B cell (primary cell): ENCODE data around the gene CASKIN2. TPM values are rescaled to one million over a fixed set of nuclear protein-coding genes. Genes with fewer than 3 reads are reported as not detected.

Experiments used
- ATAC-seq: fragments of 200-7000 bp; cut with Tn5 transposase; one replicate; pipeline ENCODE4 v1.10.0; 2021; ENCODE audit warnings: low read depth, mild to moderate bottlenecking, moderate number of reproducible peaks, moderate library complexity
- CTCF ChIA-PET: fragments of 350-600 bp; sonication (Branson Sonifier 250); formaldehyde crosslinking; loops from one replicate; lab custom pipeline; 2021; ENCODE audit warnings: antibody characterized with exemption, inconsistent platforms; lab: Charles Lee
- POLR2A ChIA-PET: fragments of 350-600 bp; sonication (Branson Sonifier 250); formaldehyde crosslinking; loops from one replicate; lab custom pipeline; 2021; ENCODE audit warnings: antibody characterized with exemption; lab: Charles Lee
- DNase-seq: peaks from one replicate; pipeline ENCODE4 v3.0.0; 2013
- H2AFZ ChIP-seq: 2 replicates; pipeline ENCODE4 v1.6.1; 2012; ENCODE audit warnings: mild to moderate bottlenecking, low read depth, low read length; ENCODE audit not compliant: insufficient read depth, poor library complexity, severe bottlenecking
- H3K27ac ChIP-seq, 2 donors: 1 replicate in 1 of 2; 2 replicates in 1 of 2; pipeline ENCODE4 v1.5.1; 2012 to 2013; ENCODE audit warnings: low read length in 2 of 2, mild to moderate bottlenecking in 2 of 2, moderate library complexity in 1 of 2
- H3K27me3 ChIP-seq, 4 experiments: fragments of 200-600 bp in 1 of 4; sonication (generic) in 1 of 4; replicated peaks in 1 of 4; 1 replicate in 2 of 4; 2 replicates in 2 of 4; pipeline versions ENCODE4 v1.6.1 to v1.7.0; 2013 to 2016; ENCODE audit warnings: low read length in 3 of 4, mild to moderate bottlenecking in 2 of 4, mixed read lengths in 1 of 4, moderate library complexity in 1 of 4; ENCODE audit not compliant: insufficient read depth in 4 of 4, control insufficient read depth in 3 of 4; ENCODE audit errors: control extremely low read depth in 1 of 4
- H3K36me3 ChIP-seq, 2 experiments: replicated peaks in 1 of 2; 1 replicate in 1 of 2; 2 replicates in 1 of 2; pipeline versions ENCODE4 v1.6.1 to v1.7.1; 2013; ENCODE audit warnings: low read length in 1 of 2; ENCODE audit not compliant: insufficient read depth in 2 of 2, control insufficient read depth in 1 of 2; ENCODE audit errors: control extremely low read depth in 1 of 2, extremely low read depth in 1 of 2
- H3K4me1 ChIP-seq, 2 donors: fragments of 200-600 bp in 1 of 2; sonication (generic) in 1 of 2; 1 replicate in 1 of 2; 2 replicates in 1 of 2; pipeline versions ENCODE4 v1.5.1 to v1.6.1; 2013 to 2017; ENCODE audit warnings: low read length in 2 of 2; ENCODE audit not compliant: control insufficient read depth in 2 of 2, insufficient read depth in 2 of 2
- H3K4me2 ChIP-seq: replicated peaks from 2 replicates; pipeline ENCODE3; 2012; ENCODE audit warnings: mild to moderate bottlenecking, low read depth, low read length; ENCODE audit not compliant: poor library complexity, severe bottlenecking
- H3K4me3 ChIP-seq, 5 experiments: fragments of 200-600 bp in 1 of 5; sonication (generic) in 1 of 5; 1 replicate in 3 of 5; 2 replicates in 2 of 5; pipeline versions ENCODE4 v1.5.1 to v1.7.0; 2011 to 2016; ENCODE audit warnings: low read length in 4 of 5, mild to moderate bottlenecking in 4 of 5, low read depth in 2 of 5, control low read depth in 1 of 5, moderate library complexity in 1 of 5; ENCODE audit not compliant: insufficient read depth in 1 of 5; ENCODE audit errors: control extremely low read depth in 1 of 5, extremely low read depth in 1 of 5
- H3K79me2 ChIP-seq: fragments of 200-600 bp; sonication (generic); one replicate; pipeline ENCODE4 v1.6.0; 2016; ENCODE audit warnings: low read length; ENCODE audit not compliant: control insufficient read depth, insufficient read depth
- H3K9ac ChIP-seq: fragments of 200-600 bp; sonication (generic); 2 replicates; pipeline ENCODE4 v1.6.1; 2017; ENCODE audit warnings: mild to moderate bottlenecking, low read length, moderate library complexity
- H3K9me3 ChIP-seq, 3 donors: one replicate each; pipeline versions ENCODE4 v1.6.1 to v1.7.1; 2013; ENCODE audit warnings: low read length in 2 of 3; ENCODE audit not compliant: control insufficient read depth in 2 of 3, insufficient read depth in 1 of 3; ENCODE audit errors: control extremely low read depth in 1 of 3
- H4K20me1 ChIP-seq: 2 replicates; pipeline ENCODE4 v1.6.0; 2012; ENCODE audit warnings: mild to moderate bottlenecking, low read length; ENCODE audit not compliant: insufficient read depth, control insufficient read depth, poor library complexity, severe bottlenecking
- H3K27ac Mint-ChIP-seq: one replicate; pipeline ENCODE4 v1.8.0; 2021; ENCODE audit warnings: mixed read lengths
- H3K27me3 Mint-ChIP-seq: one replicate; pipeline ENCODE4 v1.8.0; 2021; ENCODE audit warnings: mixed read lengths
- H3K4me1 Mint-ChIP-seq: one replicate; pipeline ENCODE4 v1.8.0; 2021; ENCODE audit warnings: mixed read lengths
- H3K4me3 Mint-ChIP-seq: one replicate; pipeline ENCODE4 v1.8.0; 2021; ENCODE audit warnings: mixed read lengths
- H3K9me3 Mint-ChIP-seq: one replicate; pipeline ENCODE4 v1.8.0; 2022; ENCODE audit warnings: mixed read lengths; ENCODE audit not compliant: insufficient read depth
- CTCF ChIP-seq: fragments of 200-600 bp; IDR thresholded peaks from one replicate; pipeline ENCODE4 v1.8.0; 2022; ENCODE audit warnings: antibody characterized with exemption, mild to moderate bottlenecking
- EZH2 ChIP-seq: IDR thresholded peaks from 2 replicates; pipeline ENCODE4 v1.6.1; 2012; ENCODE audit warnings: borderline replicate concordance, low read depth, mild to moderate bottlenecking, moderate library complexity, low read length; ENCODE audit not compliant: insufficient read depth, poor library complexity, severe bottlenecking
- WGBS: methylation state at CpG from one replicate; pipeline ENCODE4 v1.1.5; 2013; ENCODE audit warnings: missing lambda C conversion rate; ENCODE audit not compliant: insufficient coverage; 5-methylcytosine and 5-hydroxymethylcytosine counted together
- intact Hi-C: fragments of 100-400 bp; cut with micrococcal nuclease; formaldehyde crosslinking; loops from one replicate; pipeline ENCODE4 v1.10.0; 2022
- polyA plus RNA-seq: library from polyadenylated mRNA; depleted of rRNA; stranded (reverse); fragments of >200 nt; gene quantifications from 2 replicates; pipeline ENCODE4 v1.2.3, GENCODE V29; 2012
- total RNA-seq, 2 donors: library from RNA; stranded (reverse); fragments of 120-200 nt in 1 of 2; gene quantifications; 1 replicate in 1 of 2; 2 replicates in 1 of 2; pipeline versions ENCODE4 v1.2.3 to v1.2.4, GENCODE V29; 2013 to 2022

Gene CASKIN2
- total and polyA plus RNA-seq, 2 donors (not counting 1 experiment from before 2014, with no cell fraction given): 0.37 to 1.00 TPM

GRCh38 chr17:75490953-75491649, 24.2 kb downstream of the CASKIN2 start:
- H3K9ac ChIP-seq: no peak overlapping the region
- POLR2A ChIA-PET: no interaction called here
- no peak overlapping the region for H3K4me2 ChIP-seq
- H4K20me1 ChIP-seq: no peaks in the 10 kb centered on the region
- TF ChIP-seq CTCF: no peak
- no peak for TF ChIP-seq EZH2
- peaks cover 5% of the 10 kb centered on the region for H3K79me2 ChIP-seq
- H3K36me3 ChIP-seq: peaks cover 0 to 45% of the 10 kb centered on the region in 2 experiments
- H3K9me3 ChIP-seq: no peaks in the 10 kb centered on the region
- no peak overlapping the region for H3K4me3 ChIP-seq
- Mint-ChIP-seq H3K4me1 (peaks cover 21% of the 10 kb centered on the region), H3K27ac (no peak overlapping the region), H3K27me3 (no peaks in the 10 kb centered on the region), H3K4me3 (no peak overlapping the region), H3K9me3 (no peaks in the 10 kb centered on the region)
- H3K27me3 ChIP-seq: no peaks in the 10 kb centered on the region
- H3K27ac ChIP-seq: no peak overlapping the region
- H2AFZ ChIP-seq: no peak overlapping the region
- 58% methylated on average over 19 of the region's 19 CpGs for WGBS
- no peak for DNase-seq
- no peak for ATAC-seq
- peaks cover 15 to 19% of the 10 kb centered on the region in 2 donors for H3K4me1 ChIP-seq
- CTCF ChIA-PET: no interaction called here
- intact Hi-C loops: no loop called here

GRCh38 chr17:75490173-75490743, 25.1 kb downstream of the CASKIN2 start:
- CTCF ChIA-PET: no interaction called here
- Mint-ChIP-seq H3K27ac (no peak overlapping the region), H3K27me3 (no peaks in the 10 kb centered on the region), H3K9me3 (no peaks in the 10 kb centered on the region), H3K4me1 (peaks cover 21% of the 10 kb centered on the region), H3K4me3 (no peak overlapping the region)
- no peaks in the 10 kb centered on the region for H3K27me3 ChIP-seq
- H3K9me3 ChIP-seq: no peaks in the 10 kb centered on the region
- H3K79me2 ChIP-seq: peaks cover 5% of the 10 kb centered on the region
- POLR2A ChIA-PET: no interaction called here
- intact Hi-C loops: no loop called here
- TF ChIP-seq EZH2: no peak
- TF ChIP-seq CTCF: no peak
- no peak overlapping the region for H3K4me3 ChIP-seq
- H3K27ac ChIP-seq: no peak overlapping the region
- no peak for DNase-seq
- 94% methylated on average over 12 of the region's 14 CpGs for WGBS
- no peak overlapping the region for H3K4me2 ChIP-seq
- H3K4me1 ChIP-seq: peaks cover 15 to 19% of the 10 kb centered on the region in 2 donors
- no peaks in the 10 kb centered on the region for H4K20me1 ChIP-seq
- no peak for ATAC-seq
- no peak overlapping the region for H2AFZ ChIP-seq
- H3K9ac ChIP-seq: no peak overlapping the region
- peaks cover 0 to 44% of the 10 kb centered on the region in 2 experiments for H3K36me3 ChIP-seq
